Neural cell (in vitro differentiated cells): Measurements from ENCODE around the gene BTBD9. TPM values are rescaled to one million over a fixed set of nuclear protein-coding genes. Genes with fewer than 3 reads are reported as not detected.

Experiments used
- H2AFZ ChIP-seq: fragments of 200-600, 300-800 bp; sonication (generic), shearing (Covaris generic); 2 replicates; pipeline ENCODE4 v1.6.0; 2014; ENCODE audit warnings: low read depth, mild to moderate bottlenecking, antibody characterized with exemption, low read length, moderate library complexity
- H3F3A ChIP-seq: fragments of 200-600 bp; shearing (Covaris generic); 2 replicates; pipeline ENCODE4 v1.6.1; 2016; ENCODE audit warnings: mild to moderate bottlenecking, moderate library complexity, mixed read lengths, antibody characterized with exemption, low read length; ENCODE audit not compliant: insufficient read depth, poor library complexity, severe bottlenecking
- H3K27ac ChIP-seq: fragments of 200-600, 300-800 bp; sonication (generic), shearing (Covaris generic); 2 replicates; pipeline ENCODE4 v1.5.1; 2014; ENCODE audit warnings: mild to moderate bottlenecking, low read length, moderate library complexity
- H3K27me3 ChIP-seq: fragments of 300-800, 200-600 bp; sonication (generic), shearing (Covaris generic); 2 replicates; pipeline ENCODE4 v1.6.0; 2014; ENCODE audit warnings: mild to moderate bottlenecking, low read depth, low read length, moderate library complexity; ENCODE audit not compliant: insufficient read depth
- H3K36me3 ChIP-seq: fragments of 300-800, 200-600 bp; sonication (generic), shearing (Covaris generic); 2 replicates; pipeline ENCODE4 v1.5.1; 2014; ENCODE audit warnings: mild to moderate bottlenecking, antibody characterized with exemption, low read length, moderate library complexity; ENCODE audit not compliant: insufficient read depth
- H3K4me2 ChIP-seq: fragments of 300-800, 200-600 bp; sonication (generic), shearing (Covaris generic); 2 replicates; pipeline ENCODE4 v1.6.0; 2014; ENCODE audit warnings: mild to moderate bottlenecking, low read length
- H3K4me3 ChIP-seq: fragments of 300-800, 200-600 bp; sonication (generic), shearing (Covaris generic); 2 replicates; pipeline ENCODE4 v1.5.1; 2014; ENCODE audit warnings: mild to moderate bottlenecking, low read length, moderate library complexity
- H3K79me2 ChIP-seq: fragments of 200-600 bp; shearing (Covaris generic); replicated peaks from 2 replicates; pipeline ENCODE4 v1.6.0; 2014; ENCODE audit warnings: mild to moderate bottlenecking, low read length, moderate library complexity; ENCODE audit not compliant: insufficient read depth
- H3K9ac ChIP-seq: fragments of 300-800, 200-600 bp; sonication (generic), shearing (Covaris generic); 2 replicates; pipeline ENCODE4 v1.6.1; 2016; ENCODE audit warnings: mild to moderate bottlenecking, low read length, mixed read lengths
- H3K9me2 ChIP-seq: fragments of 200-600 bp; shearing (Covaris generic); 2 replicates; pipeline ENCODE4 v1.6.1; 2016; ENCODE audit warnings: mild to moderate bottlenecking, low read length, mixed read lengths; ENCODE audit not compliant: insufficient read depth
- H3K9me3 ChIP-seq: fragments of 200-600, 300-800 bp; sonication (generic), shearing (Covaris generic); 2 replicates; pipeline ENCODE4 v1.6.1; 2016; ENCODE audit warnings: mild to moderate bottlenecking, mixed run types, low read length, moderate library complexity, mixed read lengths
- H4K20me1 ChIP-seq: fragments of 200-600 bp; shearing (Covaris generic); 2 replicates; pipeline ENCODE4 v1.6.1; 2016; ENCODE audit warnings: mild to moderate bottlenecking, mixed run types; ENCODE audit not compliant: insufficient read depth
- EP300 ChIP-seq: fragments of 450-650 bp; conservative IDR thresholded peaks from 2 replicates; pipeline ENCODE4 v1.6.1; 2014; ENCODE audit warnings: antibody characterized with exemption, mild to moderate bottlenecking, moderate library complexity; ENCODE audit not compliant: poor library complexity, severe bottlenecking
- EZH2 ChIP-seq: fragments of 200-600, 300-800 bp; shearing (Covaris generic), sonication (generic); IDR thresholded peaks from 2 replicates; pipeline ENCODE4 v1.6.1; 2014; ENCODE audit warnings: antibody characterized with exemption, low read length, borderline replicate concordance, mild to moderate bottlenecking; ENCODE audit not compliant: insufficient read depth, poor library complexity, severe bottlenecking
- MXI1 ChIP-seq: fragments of 450-650 bp; conservative IDR thresholded peaks from 2 replicates; pipeline ENCODE4 v1.6.1; 2014; ENCODE audit warnings: antibody characterized with exemption, mild to moderate bottlenecking; ENCODE audit not compliant: poor library complexity, severe bottlenecking
- POLR2AphosphoS5 ChIP-seq: IDR thresholded peaks from 2 replicates; pipeline ENCODE4 v1.6.1; 2012
- RAD21 ChIP-seq: fragments of 450-650 bp; conservative IDR thresholded peaks from 2 replicates; pipeline ENCODE4 v1.6.1; 2014; ENCODE audit warnings: antibody characterized with exemption, mild to moderate bottlenecking, moderate library complexity
- SMC3 ChIP-seq: fragments of 450-650 bp; conservative IDR thresholded peaks from 2 replicates; pipeline ENCODE4 v1.6.1; 2014; ENCODE audit warnings: antibody characterized with exemption, mild to moderate bottlenecking, moderate library complexity; ENCODE audit not compliant: poor library complexity
- TAF1 ChIP-seq: IDR thresholded peaks from 2 replicates; pipeline ENCODE4 v1.6.1; 2012; ENCODE audit warnings: low read depth
- polyA plus RNA-seq: library from polyadenylated mRNA; depleted of rRNA; stranded (reverse); fragments of >200 nt; gene quantifications from 2 replicates; pipeline ENCODE4 v1.2.3, GENCODE V29; 2014
- TF ChIP-seq, protein P1 (sequence below): IDR thresholded peaks from 2 replicates; pipeline ENCODE4 v1.6.1; 2012; ENCODE audit warnings: borderline replicate concordance
- TF ChIP-seq, protein P2 (sequence below): fragments of 450-650 bp; IDR thresholded peaks from 2 replicates; pipeline ENCODE4 v1.5.1; 2014; ENCODE audit warnings: antibody characterized with exemption, mild to moderate bottlenecking, moderate library complexity; ENCODE audit not compliant: poor library complexity, severe bottlenecking

BTBD9 gene
- polyA plus RNA-seq, 1 donor from 2014 or later = 6.2 TPM

- Histone ChIP-seq H4K20me1 (no peaks in the 10 kb centered on the region), H3K79me2 (no peaks in the 10 kb centered on the region), H3K4me2 (no peak overlapping the region), H3K36me3 (no peaks in the 10 kb centered on the region), H3F3A (no peaks in the 10 kb centered on the region), H3K9me3 (no peaks in the 10 kb centered on the region), H3K9ac (no peak overlapping the region), H3K9me2 (no peaks in the 10 kb centered on the region), H3K4me3 (no peak overlapping the region), H3K27ac (no peak overlapping the region), H2AFZ (no peak overlapping the region), H3K27me3 (no peaks in the 10 kb centered on the region)
- TF ChIP-seq MXI1 (no peak), EZH2 (no peak), RAD21 (no peak)
Measured at GRCh38 chr6:38423746-38424145, 216.0 kb downstream of the BTBD9 start.

GRCh38 chr6:38420207-38420606 lies 219.5 kb downstream of the BTBD9 start:
- TF ChIP-seq, protein P1, sequence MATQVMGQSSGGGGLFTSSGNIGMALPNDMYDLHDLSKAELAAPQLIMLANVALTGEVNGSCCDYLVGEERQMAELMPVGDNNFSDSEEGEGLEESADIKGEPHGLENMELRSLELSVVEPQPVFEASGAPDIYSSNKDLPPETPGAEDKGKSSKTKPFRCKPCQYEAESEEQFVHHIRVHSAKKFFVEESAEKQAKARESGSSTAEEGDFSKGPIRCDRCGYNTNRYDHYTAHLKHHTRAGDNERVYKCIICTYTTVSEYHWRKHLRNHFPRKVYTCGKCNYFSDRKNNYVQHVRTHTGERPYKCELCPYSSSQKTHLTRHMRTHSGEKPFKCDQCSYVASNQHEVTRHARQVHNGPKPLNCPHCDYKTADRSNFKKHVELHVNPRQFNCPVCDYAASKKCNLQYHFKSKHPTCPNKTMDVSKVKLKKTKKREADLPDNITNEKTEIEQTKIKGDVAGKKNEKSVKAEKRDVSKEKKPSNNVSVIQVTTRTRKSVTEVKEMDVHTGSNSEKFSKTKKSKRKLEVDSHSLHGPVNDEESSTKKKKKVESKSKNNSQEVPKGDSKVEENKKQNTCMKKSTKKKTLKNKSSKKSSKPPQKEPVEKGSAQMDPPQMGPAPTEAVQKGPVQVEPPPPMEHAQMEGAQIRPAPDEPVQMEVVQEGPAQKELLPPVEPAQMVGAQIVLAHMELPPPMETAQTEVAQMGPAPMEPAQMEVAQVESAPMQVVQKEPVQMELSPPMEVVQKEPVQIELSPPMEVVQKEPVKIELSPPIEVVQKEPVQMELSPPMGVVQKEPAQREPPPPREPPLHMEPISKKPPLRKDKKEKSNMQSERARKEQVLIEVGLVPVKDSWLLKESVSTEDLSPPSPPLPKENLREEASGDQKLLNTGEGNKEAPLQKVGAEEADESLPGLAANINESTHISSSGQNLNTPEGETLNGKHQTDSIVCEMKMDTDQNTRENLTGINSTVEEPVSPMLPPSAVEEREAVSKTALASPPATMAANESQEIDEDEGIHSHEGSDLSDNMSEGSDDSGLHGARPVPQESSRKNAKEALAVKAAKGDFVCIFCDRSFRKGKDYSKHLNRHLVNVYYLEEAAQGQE = no peak
- TF ChIP-seq EZH2 (no peak), POLR2AphosphoS5 (no peak), SMC3 (no peak), TAF1 (no peak), RAD21 (no peak), EP300 (no peak), MXI1 (no peak)
- TF ChIP-seq, protein P2, sequence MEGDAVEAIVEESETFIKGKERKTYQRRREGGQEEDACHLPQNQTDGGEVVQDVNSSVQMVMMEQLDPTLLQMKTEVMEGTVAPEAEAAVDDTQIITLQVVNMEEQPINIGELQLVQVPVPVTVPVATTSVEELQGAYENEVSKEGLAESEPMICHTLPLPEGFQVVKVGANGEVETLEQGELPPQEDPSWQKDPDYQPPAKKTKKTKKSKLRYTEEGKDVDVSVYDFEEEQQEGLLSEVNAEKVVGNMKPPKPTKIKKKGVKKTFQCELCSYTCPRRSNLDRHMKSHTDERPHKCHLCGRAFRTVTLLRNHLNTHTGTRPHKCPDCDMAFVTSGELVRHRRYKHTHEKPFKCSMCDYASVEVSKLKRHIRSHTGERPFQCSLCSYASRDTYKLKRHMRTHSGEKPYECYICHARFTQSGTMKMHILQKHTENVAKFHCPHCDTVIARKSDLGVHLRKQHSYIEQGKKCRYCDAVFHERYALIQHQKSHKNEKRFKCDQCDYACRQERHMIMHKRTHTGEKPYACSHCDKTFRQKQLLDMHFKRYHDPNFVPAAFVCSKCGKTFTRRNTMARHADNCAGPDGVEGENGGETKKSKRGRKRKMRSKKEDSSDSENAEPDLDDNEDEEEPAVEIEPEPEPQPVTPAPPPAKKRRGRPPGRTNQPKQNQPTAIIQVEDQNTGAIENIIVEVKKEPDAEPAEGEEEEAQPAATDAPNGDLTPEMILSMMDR = no peak
- no peaks in the 10 kb centered on the region for H4K20me1 ChIP-seq
- no peak overlapping the region for H3K27ac ChIP-seq
- no peaks in the 10 kb centered on the region for H3K9me3 ChIP-seq
- H3K9ac ChIP-seq = no peak overlapping the region
- no peak overlapping the region for H3K4me3 ChIP-seq
- H3K27me3 ChIP-seq = no peaks in the 10 kb centered on the region
- no peaks in the 10 kb centered on the region for H3K79me2 ChIP-seq
- H3K9me2 ChIP-seq = no peaks in the 10 kb centered on the region
- H3F3A ChIP-seq = no peaks in the 10 kb centered on the region
- no peak overlapping the region for H3K4me2 ChIP-seq
- H2AFZ ChIP-seq = no peak overlapping the region
- H3K36me3 ChIP-seq = no peaks in the 10 kb centered on the region

DNA sequence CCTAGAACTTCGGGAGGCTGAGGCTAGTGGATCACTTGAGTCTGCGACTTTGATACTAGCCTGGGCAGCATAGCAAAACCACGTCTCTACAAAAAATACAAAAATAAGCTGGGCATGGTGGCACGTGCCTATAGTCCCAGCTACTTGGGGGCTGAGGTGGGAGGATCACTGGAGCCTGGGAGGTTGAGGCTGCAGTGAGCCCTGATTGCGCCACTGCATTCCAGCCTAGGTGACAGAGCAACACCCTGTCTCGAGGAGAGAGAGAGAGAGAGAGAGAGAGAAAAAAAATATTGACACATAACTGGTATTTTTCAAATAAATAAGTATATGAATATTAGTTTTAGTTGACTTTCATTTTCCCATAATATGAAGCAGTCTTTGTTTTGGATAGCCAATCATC lies 222.2 kb downstream of the BTBD9 start:
- Histone ChIP-seq H3F3A (no peaks in the 10 kb centered on the region), H4K20me1 (no peaks in the 10 kb centered on the region), H3K9me3 (no peaks in the 10 kb centered on the region), H3K9ac (no peak overlapping the region), H3K4me3 (no peak overlapping the region), H2AFZ (no peak overlapping the region), H3K4me2 (no peak overlapping the region), H3K79me2 (no peaks in the 10 kb centered on the region), H3K36me3 (no peaks in the 10 kb centered on the region), H3K27ac (no peak overlapping the region), H3K9me2 (no peaks in the 10 kb centered on the region), H3K27me3 (no peaks in the 10 kb centered on the region)
- TF ChIP-seq EP300 (no peak), MXI1 (no peak), RAD21 (no peak), TAF1 (no peak), SMC3 (no peak), EZH2 (no peak), POLR2AphosphoS5 (no peak)
- TF ChIP-seq, protein P1 = no peak
- TF ChIP-seq, protein P2 = no peak
